ENCODE measurements around the gene ARSK. TPM values are rescaled to one million over a fixed set of nuclear protein-coding genes. Genes with fewer than 3 reads are reported as not detected.
"Not testable (repeated sequence)": the region's sequence is repeated elsewhere in the genome, so short reads cannot be mapped to it uniquely, and the experiment has no call there.

The ARSK gene
- total RNA-seq, 1 experiment from 2014 or later: 13.6 TPM

DNA sequence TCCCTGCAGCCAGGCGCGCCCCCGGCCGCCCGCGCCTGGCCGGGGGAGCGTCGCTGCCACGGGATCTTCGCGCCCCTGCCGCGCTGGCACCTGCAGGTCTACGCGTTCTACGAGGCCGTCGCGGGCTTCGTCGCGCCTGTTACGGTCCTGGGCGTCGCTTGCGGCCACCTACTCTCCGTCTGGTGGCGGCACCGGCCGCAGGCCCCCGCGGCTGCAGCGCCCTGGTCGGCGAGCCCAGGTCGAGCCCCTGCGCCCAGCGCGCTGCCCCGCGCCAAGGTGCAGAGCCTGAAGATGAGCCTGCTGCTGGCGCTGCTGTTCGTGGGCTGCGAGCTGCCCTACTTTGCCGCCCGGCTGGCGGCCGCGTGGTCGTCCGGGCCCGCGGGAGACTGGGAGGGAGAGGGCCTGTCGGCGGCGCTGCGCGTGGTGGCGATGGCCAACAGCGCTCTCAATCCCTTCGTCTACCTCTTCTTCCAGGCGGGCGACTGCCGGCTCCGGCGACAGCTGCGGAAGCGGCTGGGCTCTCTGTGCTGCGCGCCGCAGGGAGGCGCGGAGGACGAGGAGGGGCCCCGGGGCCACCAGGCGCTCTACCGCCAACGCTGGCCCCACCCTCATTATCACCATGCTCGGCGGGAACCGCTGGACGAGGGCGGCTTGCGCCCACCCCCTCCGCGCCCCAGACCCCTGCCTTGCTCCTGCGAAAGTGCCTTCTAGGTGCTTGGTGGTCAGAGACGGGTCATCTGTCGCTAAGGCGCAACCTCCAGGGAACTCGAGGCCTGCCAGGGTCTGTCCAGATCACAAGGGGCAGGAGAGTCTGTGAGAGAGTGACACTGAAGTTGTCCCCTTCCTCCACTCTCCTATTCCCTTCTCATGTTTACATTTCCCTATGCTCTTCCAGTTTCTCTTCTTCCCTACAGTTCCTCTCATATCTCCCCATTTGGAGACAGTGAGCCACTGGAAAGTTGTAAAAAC lies 66.3 kb downstream of the ARSK start:
- peaks cover 56% of the 10 kb centered on the region for H3K27me3 ChIP-seq (ENCODE audit: control insufficient read depth, insufficient read depth, low read length)
- H3K4me3 ChIP-seq (ENCODE audit: insufficient read depth, low read depth, low read length): peak overlapping the region; percentile 56
- no peaks in the 10 kb centered on the region for H3K36me3 ChIP-seq (replicated peaks; ENCODE audit: control insufficient read depth, insufficient read depth, low read length)
- DNase-seq: peak; percentile 79

DNA sequence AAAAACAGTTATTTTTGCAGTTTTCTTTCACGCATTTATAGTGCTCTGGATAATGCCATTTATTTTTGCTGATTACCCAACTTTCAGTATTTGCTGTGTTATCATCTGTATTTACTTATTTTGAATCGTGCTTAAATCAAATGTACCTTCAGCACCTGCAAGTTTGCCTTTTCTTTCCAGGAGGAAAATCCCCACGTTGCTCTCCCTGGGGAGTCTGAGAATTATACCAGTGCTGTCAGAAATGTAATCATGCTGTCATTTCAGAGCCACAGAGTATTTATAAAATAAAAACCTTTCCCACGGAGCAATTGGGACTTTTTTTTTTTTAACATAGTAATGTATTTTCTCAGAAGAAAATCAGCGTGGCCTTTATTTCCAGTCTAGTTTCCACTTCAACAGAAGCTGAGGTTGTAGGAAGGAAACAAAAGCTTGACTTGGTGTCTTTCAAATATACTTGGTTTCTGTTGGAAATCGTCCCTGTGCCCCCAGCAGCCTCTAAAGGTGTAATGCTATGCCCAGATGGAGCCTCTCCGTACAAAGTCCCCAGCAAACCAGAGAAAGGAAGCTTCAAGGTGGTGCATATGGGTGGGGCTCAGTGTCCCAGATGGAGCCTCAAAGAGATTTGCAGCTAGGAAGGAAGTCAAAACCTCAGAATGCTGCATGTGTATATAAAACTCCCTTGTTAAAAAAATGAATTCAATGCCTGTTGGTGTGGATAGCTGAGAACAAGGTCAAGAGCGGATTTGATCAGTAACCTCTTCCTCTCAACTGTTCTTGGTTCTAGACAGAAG lies 67.1 kb downstream of the ARSK start:
- no peak for DNase-seq
- no peak overlapping the region for H3K4me3 ChIP-seq (ENCODE audit: insufficient read depth, low read depth, low read length)
- H3K36me3 ChIP-seq (replicated peaks; ENCODE audit: control insufficient read depth, insufficient read depth, low read length): no peaks in the 10 kb centered on the region
- H3K27me3 ChIP-seq (ENCODE audit: control insufficient read depth, insufficient read depth, low read length): peaks cover 55% of the 10 kb centered on the region

DNA sequence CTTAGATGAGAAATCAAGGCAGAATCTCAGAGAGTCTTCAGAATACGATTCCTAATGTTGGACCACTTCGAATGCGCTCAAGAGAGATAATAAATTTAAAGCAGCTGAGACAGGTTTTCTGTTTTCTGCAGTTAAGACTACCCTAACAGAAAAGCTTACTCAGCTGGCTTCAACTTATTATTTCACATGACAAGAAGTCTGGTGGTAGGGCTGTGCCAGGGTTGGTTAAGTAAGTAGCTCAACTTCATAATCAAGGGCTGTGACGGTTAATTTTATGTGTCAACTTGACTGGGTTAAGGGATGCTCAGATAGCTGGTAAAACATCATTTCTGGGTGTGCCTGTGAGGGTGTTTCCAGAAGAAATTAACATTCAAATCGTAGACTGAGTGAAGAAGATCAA lies 68.8 kb downstream of the ARSK start:
- no peak for DNase-seq
- no peaks in the 10 kb centered on the region for H3K36me3 ChIP-seq (replicated peaks; ENCODE audit: control insufficient read depth, insufficient read depth, low read length)
- no peak overlapping the region for H3K4me3 ChIP-seq (ENCODE audit: insufficient read depth, low read depth, low read length)
- H3K27me3 ChIP-seq (ENCODE audit: control insufficient read depth, insufficient read depth, low read length): peaks cover 45% of the 10 kb centered on the region

DNA sequence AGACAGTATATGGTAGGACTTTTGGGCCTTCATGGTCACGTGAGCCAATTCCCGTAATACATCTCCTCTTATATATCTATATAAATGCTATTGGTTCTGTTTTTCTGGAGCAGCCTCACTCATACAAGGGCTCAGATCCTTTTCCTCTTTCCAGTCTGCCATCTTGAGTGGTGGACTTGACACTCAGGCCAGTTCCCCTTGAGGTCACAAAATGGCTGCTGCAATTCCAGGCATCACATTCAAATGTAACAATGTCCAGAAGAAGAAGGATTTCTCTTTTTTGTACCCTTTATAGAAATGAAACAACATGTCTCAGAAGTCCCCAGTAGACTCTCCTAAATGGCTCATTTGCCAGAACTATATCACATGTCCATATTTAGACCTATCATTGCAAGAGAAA lies 69.5 kb downstream of the ARSK start:
- no peak for DNase-seq
- Histone ChIP-seq H3K27me3 (ENCODE audit: control insufficient read depth, insufficient read depth, low read length) (peaks cover 39% of the 10 kb centered on the region), H3K4me3 (ENCODE audit: insufficient read depth, low read depth, low read length) (no peak overlapping the region), H3K36me3 (replicated peaks; ENCODE audit: control insufficient read depth, insufficient read depth, low read length) (no peaks in the 10 kb centered on the region)

DNA sequence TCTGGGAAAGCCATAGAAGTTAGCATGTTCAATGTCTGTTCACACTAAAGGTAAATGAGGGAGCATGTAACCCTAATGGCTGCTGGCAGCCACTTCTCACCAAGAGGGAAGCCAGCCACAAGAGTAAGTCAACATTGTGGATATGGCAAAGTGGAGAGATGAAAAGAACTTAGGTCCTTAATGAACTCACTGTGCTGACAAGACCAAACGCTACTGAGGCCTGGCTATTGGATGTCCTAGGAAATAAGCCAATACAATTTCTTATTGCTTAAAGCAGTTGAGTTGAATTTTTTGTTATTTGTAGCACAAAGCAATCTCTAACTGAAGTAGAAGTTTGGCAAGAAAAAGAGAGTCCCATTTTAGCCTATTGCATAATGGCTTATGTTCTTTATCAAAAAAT lies 71.8 kb downstream of the ARSK start:
- no peak overlapping the region for H3K4me3 ChIP-seq (ENCODE audit: insufficient read depth, low read depth, low read length)
- DNase-seq: no peak
- peaks cover 16% of the 10 kb centered on the region for H3K27me3 ChIP-seq (ENCODE audit: control insufficient read depth, insufficient read depth, low read length)
- H3K36me3 ChIP-seq (replicated peaks; ENCODE audit: control insufficient read depth, insufficient read depth, low read length): no peaks in the 10 kb centered on the region

GRCh38 chr5:95627971-95628810 lies 73.3 kb downstream of the ARSK start:
- no peak overlapping the region for H3K4me3 ChIP-seq (ENCODE audit: insufficient read depth, low read depth, low read length)
- no peak for DNase-seq
- H3K36me3 ChIP-seq (replicated peaks; ENCODE audit: control insufficient read depth, insufficient read depth, low read length): no peaks in the 10 kb centered on the region
- H3K27me3 ChIP-seq (ENCODE audit: control insufficient read depth, insufficient read depth, low read length): peaks cover 4% of the 10 kb centered on the region

- no peak overlapping the region for H3K4me3 ChIP-seq (ENCODE audit: insufficient read depth, low read depth, low read length)
Measured at GRCh38 chr5:95628933-95629332, 74.0 kb downstream of the ARSK start.

DNA sequence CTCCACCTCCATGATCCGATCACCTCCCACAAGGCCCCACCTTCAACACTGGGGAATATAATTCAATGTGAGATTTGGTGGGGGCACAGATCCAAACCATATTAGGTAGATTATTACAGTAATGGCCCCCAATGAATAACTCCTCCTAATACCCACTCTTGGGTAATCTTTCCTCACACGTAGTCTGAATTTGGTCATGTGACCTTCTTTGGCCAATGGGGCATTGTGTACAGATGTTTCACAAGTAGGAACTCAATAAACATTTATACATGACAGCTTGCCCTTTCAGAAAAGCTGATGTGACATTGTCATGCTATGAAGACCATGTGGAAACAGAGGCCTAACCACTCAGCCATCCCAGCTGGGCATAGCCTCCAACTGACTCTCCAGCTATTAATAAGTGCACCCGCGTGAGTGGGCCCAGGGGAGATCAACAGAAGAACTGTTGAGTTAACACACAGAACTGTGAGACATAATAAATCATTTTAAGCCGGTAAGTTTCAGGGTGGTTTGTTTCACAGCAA lies 75.6 kb downstream of the ARSK start:
- Histone ChIP-seq H3K27me3 (ENCODE audit: control insufficient read depth, insufficient read depth, low read length) (no peaks in the 10 kb centered on the region), H3K36me3 (replicated peaks; ENCODE audit: control insufficient read depth, insufficient read depth, low read length) (no peaks in the 10 kb centered on the region), H3K4me3 (ENCODE audit: insufficient read depth, low read depth, low read length) (no peak overlapping the region)
- DNase-seq: no peak

More at GRCh38 chr5:95628933-95629332, 74.0 kb downstream of the ARSK start:
- no peak for DNase-seq
- Histone ChIP-seq H3K27me3 (ENCODE audit: control insufficient read depth, insufficient read depth, low read length) (no peaks in the 10 kb centered on the region), H3K36me3 (replicated peaks; ENCODE audit: control insufficient read depth, insufficient read depth, low read length) (no peaks in the 10 kb centered on the region)

GRCh38 chr5:95631255-95631958 lies 76.5 kb downstream of the ARSK start:
- no peaks in the 10 kb centered on the region for H3K36me3 ChIP-seq (replicated peaks; ENCODE audit: control insufficient read depth, insufficient read depth, low read length)
- no peak for DNase-seq
- no peak overlapping the region for H3K4me3 ChIP-seq (ENCODE audit: insufficient read depth, low read depth, low read length)
- no peaks in the 10 kb centered on the region for H3K27me3 ChIP-seq (ENCODE audit: control insufficient read depth, insufficient read depth, low read length)

- Histone ChIP-seq H3K4me3 (ENCODE audit: insufficient read depth, low read depth, low read length) (no peak overlapping the region), H3K36me3 (replicated peaks; ENCODE audit: control insufficient read depth, insufficient read depth, low read length) (no peaks in the 10 kb centered on the region), H3K27me3 (ENCODE audit: control insufficient read depth, insufficient read depth, low read length) (no peaks in the 10 kb centered on the region)
- DNase-seq: no peak
Measured at GRCh38 chr5:95631991-95632675, 77.2 kb downstream of the ARSK start.

- DNase-seq; H3K27me3 ChIP-seq (ENCODE audit: control insufficient read depth, insufficient read depth, low read length); H3K4me3 ChIP-seq (ENCODE audit: insufficient read depth, low read depth, low read length); H3K36me3 ChIP-seq (replicated peaks; ENCODE audit: control insufficient read depth, insufficient read depth, low read length): not testable (repeated sequence)
Measured at GRCh38 chr5:95632942-95633341, 78.0 kb downstream of the ARSK start.

- H3K27me3 ChIP-seq (ENCODE audit: control insufficient read depth, insufficient read depth, low read length): no peaks in the 10 kb centered on the region
- H3K36me3 ChIP-seq (replicated peaks; ENCODE audit: control insufficient read depth, insufficient read depth, low read length): no peaks in the 10 kb centered on the region
- no peak for DNase-seq
- H3K4me3 ChIP-seq (ENCODE audit: insufficient read depth, low read depth, low read length): no peak overlapping the region
Measured at GRCh38 chr5:95633671-95634070, 78.8 kb downstream of the ARSK start.

- DNase-seq: no peak
- no peaks in the 10 kb centered on the region for H3K36me3 ChIP-seq (replicated peaks; ENCODE audit: control insufficient read depth, insufficient read depth, low read length)
- H3K27me3 ChIP-seq (ENCODE audit: control insufficient read depth, insufficient read depth, low read length): no peaks in the 10 kb centered on the region
- H3K4me3 ChIP-seq (ENCODE audit: insufficient read depth, low read depth, low read length): no peak overlapping the region
Measured at GRCh38 chr5:95634081-95634480, 79.2 kb downstream of the ARSK start.

Measured in H7 (cell line).